Hepatocyte (in vitro differentiated cells): ENCODE results near the gene NRG3. TPM values are rescaled to one million over a fixed set of nuclear protein-coding genes. Genes with fewer than 3 reads are reported as not detected.

Experiments
- DNase-seq: peaks from one replicate; pipeline ENCODE4 v3.0.0-alpha.2; 2016; ENCODE audit warnings: low spot score
- H2AFZ ChIP-seq: fragments of 200-600 bp; sonication (generic); 2 replicates; pipeline ENCODE4 v1.6.0; 2016; ENCODE audit warnings: antibody characterized with exemption, mild to moderate bottlenecking
- H3K27ac ChIP-seq: fragments of 200-600 bp; sonication (generic); 2 replicates; pipeline ENCODE4 v1.5.1; 2016; ENCODE audit warnings: mild to moderate bottlenecking
- H3K27me3 ChIP-seq: fragments of 200-600 bp; sonication (generic); 2 replicates; pipeline ENCODE4 v1.6.1; 2016
- H3K36me3 ChIP-seq: fragments of 200-600 bp; sonication (generic); replicated peaks from 2 replicates; pipeline ENCODE4 v1.5.1; 2016; ENCODE audit warnings: low read depth; ENCODE audit not compliant: insufficient read depth
- H3K4me1 ChIP-seq: fragments of 200-600 bp; sonication (generic); 2 replicates; pipeline ENCODE4 v1.5.1; 2016; ENCODE audit warnings: mild to moderate bottlenecking, moderate library complexity; ENCODE audit not compliant: insufficient read depth
- H3K4me2 ChIP-seq: fragments of 200-600 bp; sonication (generic); 2 replicates; pipeline ENCODE4 v1.6.0; 2016
- H3K4me3 ChIP-seq: fragments of 200-600 bp; sonication (generic); 2 replicates; pipeline ENCODE4 v1.5.1; 2016; ENCODE audit warnings: mild to moderate bottlenecking
- H3K79me2 ChIP-seq: fragments of 200-600 bp; sonication (generic); 2 replicates; pipeline ENCODE4 v1.6.0; 2017; ENCODE audit warnings: mild to moderate bottlenecking
- H3K9me2 ChIP-seq: fragments of 200-600 bp; sonication (generic); replicated peaks from 2 replicates; pipeline ENCODE4 v1.6.0; 2017; ENCODE audit warnings: mild to moderate bottlenecking; ENCODE audit not compliant: insufficient read depth
- H3K9me3 ChIP-seq: fragments of 200-600 bp; sonication (generic); 2 replicates; pipeline ENCODE4 v1.5.1; 2016; ENCODE audit warnings: low read depth, mild to moderate bottlenecking
- H4K20me1 ChIP-seq: fragments of 200-600 bp; sonication (generic); 2 replicates; pipeline ENCODE4 v1.6.0; 2016; ENCODE audit warnings: mild to moderate bottlenecking; ENCODE audit not compliant: insufficient read depth, poor library complexity, severe bottlenecking
- CTCF ChIP-seq: fragments of 200-600 bp; sonication (generic); IDR thresholded peaks from 2 replicates; pipeline ENCODE4 v1.5.1; 2016; ENCODE audit warnings: antibody characterized with exemption, mild to moderate bottlenecking; ENCODE audit not compliant: poor library complexity
- EZH2 ChIP-seq: fragments of 200-600 bp; sonication (generic); IDR thresholded peaks from 2 replicates; pipeline ENCODE4 v1.6.1; 2016; ENCODE audit warnings: antibody characterized with exemption, mild to moderate bottlenecking, borderline replicate concordance
- EZH2phosphoT487 ChIP-seq: fragments of 200-600 bp; sonication (generic); IDR thresholded peaks from one replicate; pipeline ENCODE4 v1.6.1; 2018; ENCODE audit warnings: antibody characterized with exemption, mild to moderate bottlenecking, low read depth, moderate library complexity; ENCODE audit not compliant: unreplicated experiment, severe bottlenecking
- WGBS: methylation state at CpG from one replicate; pipeline ENCODE4 v1.1.6; 2016; ENCODE audit warnings: low lambda C conversion rate; ENCODE audit errors: missing lambda C conversion rate; 5-methylcytosine and 5-hydroxymethylcytosine counted together
- polyA plus RNA-seq: library from polyadenylated mRNA; unstranded; fragments of >200 nt; fragmentation: Nextera tagmentation; extraction: Ambion mirVana; gene quantifications from 2 replicates; pipeline ENCODE4 v1.2.1, GENCODE V29; 2016
- total RNA-seq: library from RNA; depleted of rRNA; stranded (reverse); fragments of >200 nt; gene quantifications from 2 replicates; pipeline ENCODE4 v1.2.3, GENCODE V29; 2014

Gene NRG3
- total and polyA plus RNA-seq, 2 experiments from 2014 or later, result 0.57 to 2.0 TPM

- Histone ChIP-seq H3K9me2 (no peaks in the 10 kb centered on the region), H3K4me2 (no peak overlapping the region), H3K4me1 (no peaks in the 10 kb centered on the region), H3K79me2 (no peaks in the 10 kb centered on the region), H3K27ac (no peak overlapping the region), H4K20me1 (no peaks in the 10 kb centered on the region), H3K4me3 (no peak overlapping the region), H3K36me3 (no peaks in the 10 kb centered on the region), H3K27me3 (no peaks in the 10 kb centered on the region), H3K9me3 (no peaks in the 10 kb centered on the region), H2AFZ (no peak overlapping the region)
- WGBS, result 54% methylated on average over 2 of the region's 2 CpGs
- TF ChIP-seq CTCF (no peak), EZH2 (no peak), EZH2phosphoT487 (no peak)
- no peak for DNase-seq
These were observed 668.6 kb downstream of the NRG3 start for GRCh38 chr10:82543631-82544030.

GRCh38 chr10:82544377-82544776 is 669.4 kb downstream of the NRG3 start:
- Histone ChIP-seq H3K79me2 (no peaks in the 10 kb centered on the region), H3K36me3 (no peaks in the 10 kb centered on the region), H3K9me2 (no peaks in the 10 kb centered on the region), H2AFZ (no peak overlapping the region), H3K4me1 (no peaks in the 10 kb centered on the region), H4K20me1 (no peaks in the 10 kb centered on the region), H3K9me3 (no peaks in the 10 kb centered on the region), H3K27ac (no peak overlapping the region), H3K4me2 (no peak overlapping the region), H3K4me3 (no peak overlapping the region), H3K27me3 (no peaks in the 10 kb centered on the region)
- WGBS, result 77% methylated on average over 1 of the region's 1 CpG
- TF ChIP-seq EZH2 (no peak), EZH2phosphoT487 (no peak), CTCF (no peak)
- no peak for DNase-seq

GRCh38 chr10:82551506-82551905 is 676.5 kb downstream of the NRG3 start:
- DNase-seq, result no peak
- Histone ChIP-seq H3K27ac (no peak overlapping the region), H3K36me3 (no peaks in the 10 kb centered on the region), H3K4me3 (no peak overlapping the region), H3K27me3 (no peaks in the 10 kb centered on the region), H4K20me1 (no peaks in the 10 kb centered on the region), H3K4me1 (no peaks in the 10 kb centered on the region), H3K9me2 (no peaks in the 10 kb centered on the region), H2AFZ (no peak overlapping the region), H3K4me2 (no peak overlapping the region), H3K79me2 (no peaks in the 10 kb centered on the region), H3K9me3 (no peaks in the 10 kb centered on the region)
- TF ChIP-seq CTCF, result no peak
- TF ChIP-seq EZH2phosphoT487, result no peak
- TF ChIP-seq EZH2, result no peak
- WGBS, result 77% methylated on average over 3 of the region's 3 CpGs

GRCh38 chr10:82552267-82552666 is 677.3 kb downstream of the NRG3 start:
- no peak for TF ChIP-seq EZH2
- no peak for TF ChIP-seq CTCF
- TF ChIP-seq EZH2phosphoT487, result no peak

More at GRCh38 chr10:82552267-82552666, 677.3 kb downstream of the NRG3 start:
- no peak overlapping the region for H3K4me2 ChIP-seq
- H3K36me3 ChIP-seq, result no peaks in the 10 kb centered on the region
- H3K9me3 ChIP-seq, result no peaks in the 10 kb centered on the region
- H3K27ac ChIP-seq, result no peak overlapping the region
- no peaks in the 10 kb centered on the region for H3K27me3 ChIP-seq
- H2AFZ ChIP-seq, result no peak overlapping the region
- no peaks in the 10 kb centered on the region for H3K9me2 ChIP-seq
- WGBS, result 96% methylated on average over 1 of the region's 1 CpG
- DNase-seq, result no peak
- H4K20me1 ChIP-seq, result no peaks in the 10 kb centered on the region
- H3K4me3 ChIP-seq, result no peak overlapping the region
- H3K79me2 ChIP-seq, result no peaks in the 10 kb centered on the region
- no peaks in the 10 kb centered on the region for H3K4me1 ChIP-seq
